Urinary bladder (tissue), 4 donors: ENCODE measurements around the gene NOL4L. TPM values are rescaled to one million over a fixed set of nuclear protein-coding genes. Genes with fewer than 3 reads are reported as not detected.

Source experiments
- DNase-seq: peaks from one replicate; pipeline ENCODE4 v3.0.0-alpha.2; 2015; ENCODE audit errors: extremely low spot score
- H3K27ac ChIP-seq: one replicate; pipeline ENCODE4 v1.5.1; 2013; ENCODE audit warnings: low read depth, mild to moderate bottlenecking, moderate library complexity
- H3K36me3 ChIP-seq: one replicate; pipeline ENCODE4 v1.6.1; 2013; ENCODE audit warnings: mild to moderate bottlenecking, moderate library complexity; ENCODE audit not compliant: insufficient read depth
- H3K4me1 ChIP-seq: one replicate; pipeline ENCODE4 v1.6.1; 2013; ENCODE audit warnings: mild to moderate bottlenecking, moderate library complexity; ENCODE audit not compliant: insufficient read depth
- H3K4me3 ChIP-seq: one replicate; pipeline ENCODE4 v1.5.1; 2013; ENCODE audit warnings: low read depth, low read length
- WGBS: extraction: QIAGEN DNeasy Blood & Tissue Kit; methylation state at CpG from one replicate; pipeline ENCODE4 v1.1.7; 2013; 5-methylcytosine and 5-hydroxymethylcytosine counted together
- polyA plus RNA-seq: library from polyadenylated mRNA; stranded (reverse); fragments of 200-250 nt; gene quantifications from one replicate; pipeline ENCODE4 v1.2.3, GENCODE V29; 2013
- total RNA-seq: library from RNA; depleted of rRNA; stranded (reverse); fragments of >200 nt; gene quantifications from one replicate; pipeline ENCODE4 v1.2.3, GENCODE V29; 2014
- donor health status: healthy with polysubstance abuse.
- donor health status: healthy.

NOL4L gene
- total and polyA plus RNA-seq, 2 donors: 9.1 to 11.5 TPM

DNA sequence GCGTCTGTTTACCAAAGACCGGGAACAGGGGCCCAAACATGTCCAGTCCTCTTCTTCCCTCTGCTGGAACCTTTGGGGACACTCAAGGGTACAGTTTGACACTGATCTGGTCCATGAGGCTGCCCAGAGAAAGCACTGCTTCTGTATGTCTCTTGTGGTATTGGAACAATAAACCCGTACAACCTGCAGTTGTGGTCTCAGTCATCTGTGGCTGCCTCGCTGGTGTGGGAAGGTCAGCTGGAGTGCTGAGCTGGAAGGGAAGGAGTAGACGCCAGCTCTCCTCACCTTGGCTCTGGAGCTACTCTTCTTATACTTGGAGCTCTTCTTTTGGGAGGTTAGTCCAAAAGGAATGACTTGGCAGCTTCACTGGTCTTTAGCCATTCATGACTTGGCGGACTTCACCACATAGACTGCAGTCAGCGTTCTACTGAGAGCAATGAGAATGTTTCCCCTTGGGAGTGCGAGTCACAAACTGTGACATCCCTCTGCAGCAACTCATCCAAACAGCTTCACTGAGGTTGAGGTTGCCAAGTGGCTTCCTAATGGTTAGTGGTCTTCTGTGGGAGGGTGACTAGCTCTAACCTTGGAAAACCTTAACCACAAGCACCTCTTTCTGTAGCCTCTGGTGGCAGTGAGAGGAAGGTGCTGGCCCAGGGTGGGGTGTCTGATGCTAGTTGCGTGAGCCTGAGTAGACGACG, 145.9 kb downstream of the NOL4L start:
- 83% methylated on average over 11 of the region's 11 CpGs for WGBS
- no peaks in the 10 kb centered on the region for H3K4me1 ChIP-seq
- no peak for DNase-seq
- no peak overlapping the region for H3K27ac ChIP-seq
- H3K4me3 ChIP-seq: no peak overlapping the region
- peaks cover 4% of the 10 kb centered on the region for H3K36me3 ChIP-seq

DNA sequence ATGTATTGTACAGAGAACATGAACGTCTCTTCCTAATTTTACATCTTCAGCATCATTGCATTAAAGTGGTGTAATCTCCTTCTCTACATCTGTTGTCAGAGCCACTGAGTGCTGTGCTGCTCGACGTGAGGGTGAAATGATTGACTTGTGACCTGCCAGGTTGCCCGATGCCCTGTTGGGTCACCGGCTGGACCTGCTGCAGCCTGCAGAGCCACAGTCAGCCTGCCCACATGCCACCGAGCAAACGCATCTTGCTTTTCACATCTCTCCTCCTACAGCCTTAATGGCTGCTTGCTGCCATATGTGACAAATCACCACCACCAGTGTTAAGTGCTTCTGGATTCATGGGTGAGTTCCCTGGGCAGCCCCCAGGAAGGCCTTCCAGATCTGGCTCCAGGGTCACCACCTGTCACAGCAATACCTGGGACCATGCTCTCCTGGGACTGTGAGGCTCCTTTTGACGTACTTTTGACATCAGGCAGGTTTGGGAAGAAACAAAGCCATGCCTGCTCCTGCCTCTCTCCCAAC, 146.7 kb downstream of the NOL4L start:
- H3K36me3 ChIP-seq: peaks cover 6% of the 10 kb centered on the region
- no peak for DNase-seq
- 89% methylated on average over 8 of the region's 8 CpGs for WGBS
- H3K27ac ChIP-seq: no peak overlapping the region
- H3K4me1 ChIP-seq: no peaks in the 10 kb centered on the region
- H3K4me3 ChIP-seq: no peak overlapping the region

DNA sequence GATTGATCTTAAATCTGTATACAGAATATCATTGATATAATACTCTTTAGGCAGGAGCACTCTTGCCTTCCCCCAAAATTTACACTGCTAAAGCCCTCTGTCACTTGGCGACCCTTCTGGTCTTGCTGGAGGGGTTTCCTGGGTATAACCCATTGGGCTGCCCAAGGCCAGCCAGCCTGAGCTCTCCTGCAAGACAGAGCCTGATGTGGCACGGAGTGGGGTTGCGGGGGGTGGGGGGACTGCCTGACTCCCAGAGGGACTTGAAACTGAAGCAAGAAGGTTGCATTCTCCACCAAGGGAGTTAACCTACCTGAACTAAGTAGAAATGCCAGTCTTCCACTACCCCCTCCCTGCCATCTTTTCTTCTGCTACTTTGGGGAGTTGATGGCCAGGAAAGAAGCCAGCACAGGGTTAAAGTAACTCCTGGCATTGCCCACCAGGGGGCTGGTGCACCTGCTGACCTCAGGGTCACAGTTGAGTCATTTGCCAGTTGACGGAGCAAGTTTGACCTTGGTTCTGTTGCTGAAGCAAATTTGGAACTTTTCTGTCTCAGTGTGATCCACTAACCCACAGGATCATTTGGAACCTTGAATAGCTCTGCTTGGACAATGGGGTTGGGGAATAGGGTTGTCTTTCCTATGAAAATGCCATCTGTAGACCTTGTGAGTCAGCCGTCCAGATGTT, 147.6 kb downstream of the NOL4L start:
- H3K4me1 ChIP-seq: no peaks in the 10 kb centered on the region
- H3K36me3 ChIP-seq: peaks cover 6% of the 10 kb centered on the region
- no peak overlapping the region for H3K27ac ChIP-seq
- DNase-seq: no peak
- 87% methylated on average over 5 of the region's 5 CpGs for WGBS
- no peak overlapping the region for H3K4me3 ChIP-seq

DNA sequence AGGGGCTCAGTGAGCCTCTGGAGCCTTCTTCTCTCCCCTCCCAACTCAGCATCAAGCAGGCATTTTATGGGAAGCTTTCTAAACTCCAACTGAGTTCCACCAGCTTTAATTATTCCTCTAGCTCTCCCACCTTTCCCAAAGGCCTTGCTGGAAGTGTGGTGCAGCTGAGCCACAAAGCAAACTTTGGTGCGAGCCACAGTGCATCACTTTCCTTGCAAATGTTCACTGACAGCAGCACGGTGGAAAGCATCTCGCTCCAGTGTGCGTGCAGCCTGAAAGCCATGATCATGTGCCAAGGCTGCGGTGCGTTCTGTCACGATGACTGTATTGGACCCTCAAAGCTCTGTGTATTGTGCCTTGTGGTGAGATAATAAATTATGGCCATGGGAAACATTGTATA, 148.2 kb downstream of the NOL4L start:
- WGBS: 94% methylated on average over 7 of the region's 7 CpGs
- Histone ChIP-seq H3K36me3 (peaks cover 6% of the 10 kb centered on the region), H3K27ac (no peak overlapping the region), H3K4me1 (no peaks in the 10 kb centered on the region), H3K4me3 (no peak overlapping the region)
- no peak for DNase-seq

DNA sequence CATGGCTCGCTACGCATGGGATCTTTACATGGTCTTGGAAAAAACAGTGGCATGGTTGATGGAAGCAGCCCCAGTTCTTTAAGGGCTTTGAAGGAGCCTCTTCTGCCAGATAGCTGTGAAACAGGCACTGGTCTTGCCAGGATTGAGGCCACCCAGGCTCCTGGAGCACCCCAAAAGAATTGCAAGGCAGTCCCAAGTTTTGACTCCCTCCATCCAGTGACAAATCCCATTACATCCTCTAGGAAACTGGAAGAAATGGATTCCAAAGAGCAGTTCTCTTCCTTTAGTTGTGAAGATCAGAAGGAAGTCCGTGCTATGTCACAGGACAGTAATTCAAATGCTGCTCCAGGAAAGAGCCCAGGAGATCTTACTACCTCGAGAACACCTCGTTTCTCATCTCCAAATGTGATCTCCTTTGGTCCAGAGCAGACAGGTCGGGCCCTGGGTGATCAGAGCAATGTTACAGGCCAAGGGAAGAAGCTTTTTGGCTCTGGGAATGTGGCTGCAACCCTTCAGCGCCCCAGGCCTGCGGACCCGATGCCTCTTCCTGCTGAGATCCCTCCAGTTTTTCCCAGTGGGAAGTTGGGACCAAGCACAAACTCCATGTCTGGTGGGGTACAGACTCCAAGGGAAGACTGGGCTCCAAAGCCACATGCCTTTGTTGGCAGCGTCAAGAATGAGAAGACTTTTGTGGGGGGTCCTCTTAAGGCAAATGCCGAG, 148.8 kb downstream of the NOL4L start:
- Histone ChIP-seq H3K4me3 (no peak overlapping the region), H3K4me1 (no peaks in the 10 kb centered on the region), H3K27ac (no peak overlapping the region), H3K36me3 (peaks cover 8% of the 10 kb centered on the region)
- DNase-seq: no peak
- 94% methylated on average over 11 of the region's 11 CpGs for WGBS

DNA sequence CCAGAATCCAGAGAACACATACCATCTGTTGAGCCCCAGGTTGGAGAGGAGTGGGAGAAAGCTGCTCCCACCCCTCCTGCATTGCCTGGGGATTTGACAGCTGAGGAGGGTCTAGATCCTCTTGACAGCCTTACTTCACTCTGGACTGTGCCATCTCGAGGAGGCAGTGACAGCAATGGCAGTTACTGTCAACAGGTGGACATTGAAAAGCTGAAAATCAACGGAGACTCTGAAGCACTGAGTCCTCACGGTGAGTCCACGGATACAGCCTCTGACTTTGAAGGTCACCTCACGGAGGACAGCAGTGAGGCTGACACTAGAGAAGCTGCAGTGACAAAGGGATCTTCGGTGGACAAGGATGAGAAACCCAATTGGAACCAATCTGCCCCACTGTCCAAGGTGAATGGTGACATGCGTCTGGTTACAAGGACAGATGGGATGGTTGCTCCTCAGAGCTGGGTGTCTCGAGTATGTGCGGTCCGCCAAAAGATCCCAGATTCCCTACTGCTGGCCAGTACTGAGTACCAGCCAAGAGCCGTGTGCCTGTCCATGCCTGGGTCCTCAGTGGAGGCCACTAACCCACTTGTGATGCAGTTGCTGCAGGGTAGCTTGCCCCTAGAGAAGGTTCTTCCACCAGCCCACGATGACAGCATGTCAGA, 149.6 kb downstream of the NOL4L start:
- Histone ChIP-seq H3K36me3 (peaks cover 8% of the 10 kb centered on the region), H3K27ac (no peak overlapping the region), H3K4me3 (no peak overlapping the region), H3K4me1 (no peaks in the 10 kb centered on the region)
- 97% methylated on average over 12 of the region's 12 CpGs for WGBS
- no peak for DNase-seq

DNA sequence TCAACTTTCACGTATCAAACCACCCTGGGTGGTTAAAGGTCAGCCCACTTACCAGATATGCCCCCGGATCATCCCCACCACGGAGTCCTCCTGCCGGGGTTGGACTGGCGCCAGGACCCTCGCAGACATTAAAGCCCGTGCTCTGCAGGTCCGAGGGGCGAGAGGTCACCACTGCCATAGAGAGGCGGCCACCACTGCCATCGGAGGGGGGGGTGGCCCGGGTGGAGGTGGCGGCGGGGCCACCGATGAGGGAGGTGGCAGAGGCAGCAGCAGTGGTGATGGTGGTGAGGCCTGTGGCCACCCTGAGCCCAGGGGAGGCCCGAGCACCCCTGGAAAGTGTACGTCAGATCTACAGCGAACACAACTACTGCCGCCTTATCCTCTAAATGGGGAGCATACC, 150.7 kb downstream of the NOL4L start:
- peaks cover 11% of the 10 kb centered on the region for H3K36me3 ChIP-seq
- 84% methylated on average over 19 of the region's 19 CpGs for WGBS
- no peak overlapping the region for H3K4me3 ChIP-seq
- no peak overlapping the region for H3K27ac ChIP-seq
- no peak for DNase-seq
- H3K4me1 ChIP-seq: no peaks in the 10 kb centered on the region

DNA sequence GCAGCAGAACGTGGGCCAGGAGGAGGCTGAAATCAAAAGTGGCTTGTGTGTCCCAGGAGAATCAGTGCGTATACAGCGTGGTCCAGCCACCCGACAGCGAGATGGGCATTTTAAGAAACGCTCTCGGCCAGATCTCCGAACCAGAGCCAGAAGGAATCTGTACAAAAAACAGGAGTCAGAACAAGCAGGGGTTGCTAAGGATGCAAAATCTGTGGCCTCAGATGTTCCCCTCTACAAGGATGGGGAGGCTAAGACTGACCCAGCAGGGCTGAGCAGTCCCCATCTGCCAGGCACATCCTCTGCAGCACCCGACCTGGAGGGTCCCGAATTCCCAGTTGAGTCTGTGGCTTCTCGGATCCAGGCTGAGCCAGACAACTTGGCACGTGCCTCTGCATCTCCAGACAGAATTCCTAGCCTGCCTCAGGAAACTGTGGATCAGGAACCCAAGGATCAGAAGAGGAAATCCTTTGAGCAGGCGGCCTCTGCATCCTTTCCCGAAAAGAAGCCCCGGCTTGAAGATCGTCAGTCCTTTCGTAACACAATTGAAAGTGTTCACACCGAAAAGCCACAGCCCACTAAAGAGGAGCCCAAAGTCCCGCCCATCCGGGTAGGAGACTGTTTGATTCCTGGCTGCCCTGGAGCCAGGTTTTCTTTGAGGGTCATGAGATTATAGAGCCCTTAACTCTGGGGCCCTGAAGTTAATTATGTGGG, 151.7 kb downstream of the NOL4L start:
- Histone ChIP-seq H3K36me3 (peaks cover 10% of the 10 kb centered on the region), H3K4me1 (no peaks in the 10 kb centered on the region), H3K4me3 (no peak overlapping the region), H3K27ac (no peak overlapping the region)
- DNase-seq: no peak
- WGBS: 69% methylated on average over 20 of the region's 20 CpGs

DNA sequence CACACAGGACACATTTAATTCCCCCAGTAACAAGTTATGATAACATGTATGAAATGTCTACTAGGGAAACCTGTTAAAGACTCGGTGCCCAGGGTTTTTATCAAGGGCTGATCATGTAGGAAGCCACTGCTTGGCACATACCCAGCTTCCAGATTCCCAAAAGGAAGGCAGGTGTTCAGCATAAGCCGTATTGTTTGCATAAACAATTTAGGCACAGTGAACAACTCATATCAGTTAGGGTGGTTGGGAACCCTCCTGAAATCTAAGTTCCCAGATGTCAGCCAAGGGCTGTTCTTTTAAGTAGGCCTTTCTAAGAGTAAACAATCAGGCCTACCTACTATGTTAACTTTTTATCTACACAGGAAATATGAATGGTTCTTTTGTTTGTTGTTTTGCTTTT, 152.9 kb downstream of the NOL4L start:
- peaks cover 10% of the 10 kb centered on the region for H3K36me3 ChIP-seq
- WGBS: 34% methylated on average over 2 of the region's 2 CpGs
- no peak overlapping the region for H3K4me3 ChIP-seq
- no peak for DNase-seq
- no peaks in the 10 kb centered on the region for H3K4me1 ChIP-seq
- H3K27ac ChIP-seq: no peak overlapping the region

DNA sequence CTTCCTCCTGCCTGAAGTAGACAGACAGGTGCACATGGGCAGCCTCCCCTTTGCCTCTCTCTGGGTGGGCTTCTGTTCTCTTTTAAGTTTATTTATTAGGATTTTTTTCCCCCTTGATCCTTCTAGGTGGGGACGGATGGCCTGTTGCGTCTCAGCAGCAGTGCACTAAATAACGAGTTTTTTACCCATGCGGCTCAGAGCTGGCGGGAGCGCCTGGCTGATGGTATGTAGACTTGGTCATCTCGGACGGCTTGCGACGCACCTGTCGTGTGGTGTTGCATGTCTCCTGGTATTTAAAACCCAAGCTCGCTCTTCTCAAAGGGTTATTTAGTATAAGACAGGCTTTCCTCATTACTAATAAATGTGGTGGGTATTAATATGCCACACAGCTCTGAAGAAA, 153.7 kb downstream of the NOL4L start:
- Histone ChIP-seq H3K4me1 (no peaks in the 10 kb centered on the region), H3K4me3 (no peak overlapping the region), H3K27ac (no peak overlapping the region), H3K36me3 (peaks cover 10% of the 10 kb centered on the region)
- WGBS: 94% methylated on average over 12 of the region's 12 CpGs
- DNase-seq: no peak

DNA sequence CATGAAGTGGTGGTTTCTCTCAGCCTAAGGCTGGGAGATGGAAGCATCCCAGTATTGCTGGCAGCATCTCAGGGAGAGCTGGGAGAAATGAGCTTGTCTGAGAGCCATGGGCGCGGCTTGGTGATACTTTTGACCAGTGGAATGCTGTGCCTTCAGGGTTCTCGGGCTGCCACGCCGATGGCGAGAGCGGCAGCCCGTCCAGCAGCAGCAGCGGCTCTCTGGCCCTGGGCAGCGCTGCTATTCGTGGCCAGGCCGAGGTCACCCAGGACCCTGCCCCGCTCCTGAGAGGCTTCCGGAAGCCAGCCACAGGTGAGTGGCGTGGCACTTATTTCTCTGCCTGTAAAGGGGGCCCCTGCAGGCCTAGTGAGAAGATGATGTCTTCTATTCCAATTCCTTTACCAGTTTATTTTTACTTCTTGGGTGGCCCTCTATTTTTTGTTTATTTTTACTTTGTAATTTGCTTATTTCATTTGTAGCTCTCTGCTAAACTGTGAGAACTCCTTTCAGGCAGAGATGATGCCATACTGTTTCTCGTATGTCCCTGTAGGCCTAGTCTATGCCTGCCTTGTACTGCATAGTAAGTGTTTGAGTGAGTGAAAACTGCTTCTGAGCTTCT, 155.3 kb downstream of the NOL4L start:
- peaks cover 8% of the 10 kb centered on the region for H3K36me3 ChIP-seq
- H3K4me3 ChIP-seq: no peak overlapping the region
- H3K4me1 ChIP-seq: no peaks in the 10 kb centered on the region
- no peak overlapping the region for H3K27ac ChIP-seq
- WGBS: 92% methylated on average over 16 of the region's 16 CpGs
- DNase-seq: no peak

DNA sequence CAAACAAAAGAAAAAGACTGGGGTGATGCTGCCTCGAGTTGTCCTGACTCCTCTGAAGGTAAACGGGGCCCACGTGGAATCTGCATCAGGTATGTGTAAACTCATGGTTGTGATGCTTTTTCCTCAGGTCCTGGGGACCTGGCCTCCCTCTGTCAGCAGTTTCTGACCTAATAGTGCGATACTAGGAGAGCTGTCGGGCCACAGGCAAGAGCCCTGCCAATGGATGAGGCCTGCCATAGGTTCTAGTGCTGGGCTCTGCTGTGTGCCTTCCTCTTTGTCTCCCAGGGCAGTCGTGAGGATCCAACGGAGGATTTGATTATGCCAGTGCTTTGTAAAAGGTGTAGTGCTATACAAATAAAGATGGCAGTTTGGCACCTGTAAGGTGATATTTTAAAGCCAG, 155.8 kb downstream of the NOL4L start:
- DNase-seq: no peak
- 86% methylated on average over 7 of the region's 7 CpGs for WGBS
- Histone ChIP-seq H3K4me1 (no peaks in the 10 kb centered on the region), H3K36me3 (peaks cover 8% of the 10 kb centered on the region), H3K4me3 (no peak overlapping the region), H3K27ac (no peak overlapping the region)

DNA sequence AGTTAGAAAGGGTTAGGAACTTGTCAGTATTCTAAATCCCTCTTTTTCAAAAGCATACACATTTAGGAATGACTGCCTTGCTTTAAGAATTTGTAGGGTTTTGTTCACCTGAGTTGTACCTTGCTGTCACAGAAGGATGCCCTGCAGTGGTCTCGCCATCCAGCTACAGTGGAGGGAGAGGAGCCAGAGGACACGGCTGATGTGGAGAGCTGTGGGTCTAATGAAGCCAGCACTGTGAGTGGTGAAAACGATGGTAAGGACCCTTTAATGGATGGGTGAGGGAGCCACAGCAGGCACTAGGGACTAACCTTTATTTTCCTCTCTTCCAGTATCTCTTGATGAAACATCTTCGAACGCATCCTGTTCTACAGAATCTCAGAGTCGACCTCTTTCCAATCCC, 157.1 kb downstream of the NOL4L start:
- DNase-seq: no peak
- H3K36me3 ChIP-seq: peaks cover 5% of the 10 kb centered on the region
- whole genome bisulfite sequencing: 93% methylated on average over 6 of the region's 6 CpGs
- H3K4me3 ChIP-seq: no peak overlapping the region
- no peak overlapping the region for H3K27ac ChIP-seq
- no peaks in the 10 kb centered on the region for H3K4me1 ChIP-seq
